GM12865 (cell line): ENCODE measurements around the gene TGM6.

Experiments used
- DNase-seq: peaks from one replicate; pipeline ENCODE4 v3.0.0; 2010; ENCODE audit warnings: low read depth
- H3K4me3 ChIP-seq: 2 replicates; pipeline ENCODE4 v1.5.1; 2011; ENCODE audit warnings: mild to moderate bottlenecking, low read depth, low read length, control low read depth
- CTCF ChIP-seq: IDR thresholded peaks from 2 replicates; pipeline ENCODE4 v1.5.1; 2011; ENCODE audit warnings: low read length, control low read depth, low read depth, inconsistent platforms; ENCODE audit not compliant: insufficient read depth; ENCODE audit errors: missing control alignments

The TGM6 gene

GRCh38 chr20:2430538-2430937 lies 49.8 kb downstream of the TGM6 start:
- no peak for TF ChIP-seq CTCF
- no peak overlapping the region for H3K4me3 ChIP-seq
- no peak for DNase-seq

- H3K4me3 ChIP-seq, result no peak overlapping the region
- TF ChIP-seq CTCF, result no peak
- DNase-seq, result no peak
Observed at GRCh38 chr20:2431185-2431584, 50.5 kb downstream of the TGM6 start.

GRCh38 chr20:2446845-2447244 lies 66.1 kb downstream of the TGM6 start:
- no peak for DNase-seq
- no peak for TF ChIP-seq CTCF

GRCh38 chr20:2449386-2449785 lies 68.7 kb downstream of the TGM6 start:
- DNase-seq, result no peak
- no peak for TF ChIP-seq CTCF

More at GRCh38 chr20:2446845-2447244, 66.1 kb downstream of the TGM6 start:
- H3K4me3 ChIP-seq, result no peak overlapping the region

GRCh38 chr20:2451422-2451821 lies 70.7 kb downstream of the TGM6 start:
- no peak for TF ChIP-seq CTCF
- no peak for DNase-seq
- H3K4me3 ChIP-seq, result no peak overlapping the region

More at GRCh38 chr20:2449386-2449785, 68.7 kb downstream of the TGM6 start:
- no peak overlapping the region for H3K4me3 ChIP-seq

GRCh38 chr20:2451939-2452732 lies 71.4 kb downstream of the TGM6 start:
- no peak overlapping the region for H3K4me3 ChIP-seq
- peak; percentile 71 for DNase-seq
- peak; percentile 93 for TF ChIP-seq CTCF

- TF ChIP-seq CTCF, result no peak
- no peak for DNase-seq
- H3K4me3 ChIP-seq, result no peak overlapping the region
Observed at GRCh38 chr20:2453792-2454191, 73.1 kb downstream of the TGM6 start.
